Measurements from ENCODE around the gene ADCY5. TPM values are rescaled to one million over a fixed set of nuclear protein-coding genes. Genes with fewer than 3 reads are reported as not detected.
A peak's percentile ranks its signal among the peaks of the same experiment; 100 is the strongest.

Gene ADCY5
- total and polyA plus RNA-seq, 5 donors from 2014 or later, result 0.08 to 0.15 TPM; not detected in 3

DNA sequence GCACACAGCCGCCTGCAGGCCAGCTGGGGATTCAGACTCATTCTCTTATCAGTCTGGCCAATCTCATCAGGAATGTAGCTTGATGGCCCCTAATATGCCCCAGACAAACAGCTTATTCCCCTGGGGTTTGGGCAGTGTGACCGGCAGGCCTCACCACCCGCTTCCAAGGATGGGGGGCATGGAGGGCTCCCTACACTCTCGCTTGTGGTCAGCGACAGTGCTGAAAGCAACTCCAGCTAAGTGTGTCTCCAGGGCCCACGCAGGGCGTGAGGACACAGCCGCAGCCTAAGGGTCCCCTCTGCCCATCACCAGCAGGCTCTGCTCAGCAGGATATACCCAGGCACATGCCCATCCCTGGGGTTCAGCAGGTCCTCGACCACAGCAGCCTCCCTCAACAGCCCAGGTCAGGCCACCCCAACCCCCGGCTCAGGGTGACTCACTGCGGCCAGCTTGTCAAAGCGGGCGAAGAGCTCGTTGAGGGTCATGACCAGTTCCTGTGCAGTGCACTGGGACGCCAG, 116.7 kb downstream of the ADCY5 start:
- H3K4me1 ChIP-seq (ENCODE audit: control insufficient read depth, insufficient read depth, low read length, poor library complexity, severe bottlenecking), result peaks cover 4% of the 10 kb centered on the region
- no peak overlapping the region for H3K27ac ChIP-seq (ENCODE audit: insufficient read depth, low read length, poor library complexity, severe bottlenecking)
- H3K36me3 ChIP-seq (ENCODE audit: control insufficient read depth, insufficient read depth, low read length), result no peaks in the 10 kb centered on the region
- H3K36me3 Mint-ChIP-seq, result no peaks in the 10 kb centered on the region
- ATAC-seq (ENCODE audit: low read depth in 2 of 2), result no peak
- no peaks in the 10 kb centered on the region for H3K9me3 Mint-ChIP-seq
- no peak for DNase-seq
- no peak overlapping the region for H3K27ac Mint-ChIP-seq
- H3K9me3 ChIP-seq (ENCODE audit: control insufficient read depth in 2 of 2, low read length in 2 of 2), result no peaks in the 10 kb centered on the region
- H3K27me3 Mint-ChIP-seq, result peaks cover 5% of the 10 kb centered on the region
- peaks cover 0 to 10% (median 6%) of the 10 kb centered on the region in 4 donors for H3K4me1 Mint-ChIP-seq
- H3K4me3 ChIP-seq (ENCODE audit: low read depth, low read length), result no peak overlapping the region
- no peak overlapping the region for H3K4me3 Mint-ChIP-seq
- H3K27me3 ChIP-seq (ENCODE audit: control insufficient read depth, insufficient read depth, low read length), result no peaks in the 10 kb centered on the region

DNA sequence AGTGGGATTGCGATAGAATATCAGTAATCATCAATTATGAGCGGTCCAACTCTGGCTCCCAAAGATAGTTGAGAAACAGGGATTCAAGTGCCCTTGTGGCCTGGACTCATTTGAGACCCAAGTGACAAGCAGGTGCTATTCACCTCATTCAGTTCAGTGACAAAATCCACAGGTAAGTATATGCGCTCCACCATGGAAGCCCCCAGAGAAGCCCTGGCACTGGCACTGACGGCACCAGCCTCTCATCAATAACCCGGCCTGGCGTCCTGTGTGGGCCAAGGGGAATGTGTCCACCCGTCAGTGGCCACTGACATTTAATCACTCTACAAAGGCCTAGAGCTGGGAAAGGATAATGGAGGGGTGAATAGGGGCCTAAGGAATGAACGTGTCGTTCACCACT, 117.2 kb downstream of the ADCY5 start:
- DNase-seq (no peak), ATAC-seq (ENCODE audit: low read depth in 2 of 2) (no peak)
- Mint-ChIP-seq H3K4me3 (no peak overlapping the region), H3K27me3 (peaks cover 10% of the 10 kb centered on the region), H3K4me1 (peaks cover 0 to 10% (median 6%) of the 10 kb centered on the region in 4 donors), H3K27ac (no peak overlapping the region), H3K36me3 (no peaks in the 10 kb centered on the region), H3K9me3 (no peaks in the 10 kb centered on the region)
- Histone ChIP-seq H3K27ac (ENCODE audit: insufficient read depth, low read length, poor library complexity, severe bottlenecking) (no peak overlapping the region), H3K27me3 (ENCODE audit: control insufficient read depth, insufficient read depth, low read length) (no peaks in the 10 kb centered on the region), H3K36me3 (ENCODE audit: control insufficient read depth, insufficient read depth, low read length) (no peaks in the 10 kb centered on the region), H3K4me3 (ENCODE audit: low read depth, low read length) (no peak overlapping the region), H3K4me1 (ENCODE audit: control insufficient read depth, insufficient read depth, low read length, poor library complexity, severe bottlenecking) (peaks cover 4% of the 10 kb centered on the region), H3K9me3 (ENCODE audit: control insufficient read depth in 2 of 2, low read length in 2 of 2) (no peaks in the 10 kb centered on the region)

DNA sequence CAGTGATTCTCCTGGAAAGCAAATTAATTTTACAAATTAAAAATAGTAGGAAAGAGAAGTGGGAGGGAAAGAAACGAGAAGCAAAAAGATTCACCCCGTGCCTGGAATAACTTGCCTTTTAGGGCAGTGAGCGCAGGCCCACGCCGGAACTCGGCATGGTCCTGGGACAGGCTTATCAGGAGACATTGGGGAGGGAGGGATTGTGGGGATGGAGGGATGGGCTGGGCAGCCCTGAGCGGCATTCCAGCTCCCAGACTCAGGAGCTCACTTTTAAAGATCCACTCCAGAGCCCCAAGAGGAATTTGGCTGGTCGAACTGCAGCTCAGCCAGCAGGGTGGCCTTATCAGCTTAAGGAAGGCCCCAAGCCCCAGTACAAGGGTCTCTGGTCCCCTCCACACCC, 117.9 kb downstream of the ADCY5 start:
- peaks cover 4% of the 10 kb centered on the region for H3K4me1 ChIP-seq (ENCODE audit: control insufficient read depth, insufficient read depth, low read length, poor library complexity, severe bottlenecking)
- Mint-ChIP-seq H3K4me1 (peaks cover 0 to 10% (median 6%) of the 10 kb centered on the region in 4 donors), H3K36me3 (no peaks in the 10 kb centered on the region), H3K27me3 (peaks cover 10% of the 10 kb centered on the region), H3K27ac (no peak overlapping the region), H3K4me3 (no peak overlapping the region), H3K9me3 (no peaks in the 10 kb centered on the region)
- H3K27ac ChIP-seq (ENCODE audit: insufficient read depth, low read length, poor library complexity, severe bottlenecking), result no peak overlapping the region
- H3K27me3 ChIP-seq (ENCODE audit: control insufficient read depth, insufficient read depth, low read length), result no peaks in the 10 kb centered on the region
- no peaks in the 10 kb centered on the region for H3K36me3 ChIP-seq (ENCODE audit: control insufficient read depth, insufficient read depth, low read length)
- no peak overlapping the region for H3K4me3 ChIP-seq (ENCODE audit: low read depth, low read length)
- DNase-seq (no peak), ATAC-seq (ENCODE audit: low read depth in 2 of 2) (no peak)
- no peaks in the 10 kb centered on the region for H3K9me3 ChIP-seq (ENCODE audit: control insufficient read depth in 2 of 2, low read length in 2 of 2)

DNA sequence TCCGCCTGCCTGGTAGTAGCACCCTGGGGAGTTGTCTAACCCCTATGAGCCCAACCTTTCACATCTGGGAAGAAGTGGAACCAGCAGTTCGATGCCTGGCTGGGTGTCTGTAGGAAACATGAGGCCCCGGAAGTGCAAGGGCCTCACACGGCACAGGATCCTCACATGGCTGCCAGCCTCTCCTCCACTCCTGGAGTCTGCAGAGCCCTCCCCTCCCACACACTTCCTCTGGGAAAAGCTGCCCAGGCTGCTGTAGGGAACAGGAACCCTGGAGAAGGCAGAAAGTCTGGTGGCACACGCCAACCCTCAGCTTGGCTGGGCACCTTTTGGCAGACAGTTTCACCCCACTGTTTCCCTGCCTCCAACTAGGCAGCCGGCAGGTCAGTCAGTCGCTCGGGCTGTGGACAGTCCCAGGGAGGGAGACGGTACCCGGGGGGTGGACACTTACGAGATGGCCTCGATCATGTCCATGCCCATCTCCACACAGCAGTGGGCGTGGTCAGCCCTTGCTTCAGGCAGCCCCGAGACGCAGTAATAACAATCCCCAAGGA, 118.4 kb downstream of the ADCY5 start:
- Mint-ChIP-seq H3K4me1 (peaks cover 0 to 10% (median 6%) of the 10 kb centered on the region in 4 donors), H3K9me3 (no peaks in the 10 kb centered on the region), H3K27me3 (peaks cover 10% of the 10 kb centered on the region), H3K27ac (no peak overlapping the region), H3K36me3 (no peaks in the 10 kb centered on the region), H3K4me3 (no peak overlapping the region)
- no peaks in the 10 kb centered on the region for H3K9me3 ChIP-seq (ENCODE audit: control insufficient read depth in 2 of 2, low read length in 2 of 2)
- H3K27me3 ChIP-seq (ENCODE audit: control insufficient read depth, insufficient read depth, low read length), result no peaks in the 10 kb centered on the region
- no peak overlapping the region for H3K27ac ChIP-seq (ENCODE audit: insufficient read depth, low read length, poor library complexity, severe bottlenecking)
- ATAC-seq (ENCODE audit: low read depth in 2 of 2), result no peak
- H3K4me3 ChIP-seq (ENCODE audit: low read depth, low read length), result no peak overlapping the region
- no peak for DNase-seq
- no peaks in the 10 kb centered on the region for H3K36me3 ChIP-seq (ENCODE audit: control insufficient read depth, insufficient read depth, low read length)
- H3K4me1 ChIP-seq (ENCODE audit: control insufficient read depth, insufficient read depth, low read length, poor library complexity, severe bottlenecking), result peaks cover 4% of the 10 kb centered on the region

DNA sequence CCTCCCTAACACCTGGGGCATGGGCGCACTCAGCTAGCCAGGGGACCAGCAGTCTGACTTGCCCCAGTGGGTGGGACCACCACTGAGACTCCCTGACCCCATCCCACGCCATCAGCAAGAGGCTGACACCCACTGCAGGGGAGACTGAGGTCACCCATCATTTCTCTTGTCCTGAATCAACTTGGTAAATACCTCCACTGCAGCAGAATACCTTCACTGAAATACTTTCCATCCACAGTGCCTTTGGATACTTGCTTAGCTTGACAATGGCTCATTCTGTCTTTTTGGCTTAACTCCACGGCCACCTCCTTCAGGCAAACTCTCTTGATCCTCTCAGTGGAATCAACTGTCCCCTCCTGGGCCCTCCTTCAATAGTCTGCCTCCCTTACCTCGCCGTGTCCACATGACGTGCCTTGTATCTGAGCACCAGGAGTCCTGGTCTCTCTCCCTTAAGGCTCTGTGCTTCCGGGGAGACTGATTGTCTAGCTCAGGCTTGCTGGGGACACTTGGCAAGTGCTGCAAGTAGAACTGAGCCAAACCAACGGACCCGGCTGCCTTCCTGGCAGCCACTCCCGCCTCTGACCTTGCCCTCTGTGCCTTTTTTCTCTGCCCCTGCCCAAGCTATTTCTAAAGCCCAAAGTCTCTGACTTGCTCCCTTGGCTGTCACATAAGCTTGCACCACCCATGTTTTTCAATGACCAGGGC, 119.1 kb downstream of the ADCY5 start:
- DNase-seq, result no peak
- Mint-ChIP-seq H3K27me3 (peaks cover 5% of the 10 kb centered on the region), H3K4me1 (peaks cover 0 to 4% (median under 1%) of the 10 kb centered on the region in 4 donors), H3K4me3 (no peak overlapping the region), H3K9me3 (no peaks in the 10 kb centered on the region), H3K36me3 (no peaks in the 10 kb centered on the region), H3K27ac (no peak overlapping the region)
- ATAC-seq (ENCODE audit: low read depth in 2 of 2), result no peak
- Histone ChIP-seq H3K36me3 (ENCODE audit: control insufficient read depth, insufficient read depth, low read length) (no peaks in the 10 kb centered on the region), H3K27ac (ENCODE audit: insufficient read depth, low read length, poor library complexity, severe bottlenecking) (no peak overlapping the region), H3K27me3 (ENCODE audit: control insufficient read depth, insufficient read depth, low read length) (no peaks in the 10 kb centered on the region), H3K9me3 (ENCODE audit: control insufficient read depth in 2 of 2, low read length in 2 of 2) (no peaks in the 10 kb centered on the region), H3K4me3 (ENCODE audit: low read depth, low read length) (no peak overlapping the region), H3K4me1 (ENCODE audit: control insufficient read depth, insufficient read depth, low read length, poor library complexity, severe bottlenecking) (peaks cover 2% of the 10 kb centered on the region)

DNA sequence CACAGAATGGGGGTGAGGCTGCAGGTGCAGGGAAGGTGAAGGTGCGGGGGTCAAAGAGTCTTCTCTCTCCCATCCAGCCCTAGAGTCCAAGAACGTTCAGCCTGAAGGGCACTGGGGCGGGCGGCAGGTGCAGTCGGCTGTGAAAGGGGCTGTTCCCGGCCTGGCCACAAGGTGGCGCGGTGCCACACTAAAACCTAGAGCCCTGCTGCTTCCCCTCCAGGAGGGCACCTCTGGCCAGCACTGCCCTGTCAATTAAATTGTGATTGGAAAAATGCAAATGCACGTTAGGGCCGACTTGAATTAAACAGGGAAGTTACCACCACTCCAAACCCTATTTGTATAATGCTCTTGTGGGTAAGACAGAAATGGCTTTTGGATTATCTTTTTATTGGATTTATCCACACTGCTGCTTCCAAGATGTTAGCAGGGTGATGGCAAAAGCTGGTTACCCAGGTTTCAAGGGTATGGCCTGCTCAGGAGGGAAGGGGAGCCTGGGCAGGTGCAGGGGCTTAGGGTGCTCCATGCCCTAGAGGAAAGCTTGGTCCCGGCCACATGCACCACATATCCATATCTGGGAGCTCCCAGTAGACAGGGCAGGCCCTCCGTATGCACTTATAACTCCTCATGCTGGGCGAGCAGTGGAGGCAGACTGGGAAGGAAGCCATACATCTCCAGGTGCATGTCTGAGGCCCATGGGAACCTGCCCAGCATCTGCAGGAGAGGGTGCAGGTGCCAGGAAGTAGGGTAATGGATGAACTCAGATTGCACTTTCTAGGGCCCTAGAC, 119.8 kb downstream of the ADCY5 start:
- Mint-ChIP-seq H3K4me3 (no peak overlapping the region), H3K27ac (peak overlapping the region in 1 of 3 donors; percentile 42), H3K27me3 (peaks cover 5% of the 10 kb centered on the region), H3K4me1 (peaks cover 0 to 3% (median 0%) of the 10 kb centered on the region in 4 donors), H3K36me3 (no peaks in the 10 kb centered on the region), H3K9me3 (no peaks in the 10 kb centered on the region)
- ATAC-seq (ENCODE audit: low read depth in 2 of 2), result peak; percentile 61 to 68
- peak; percentile 39 to 56 (median 56) for DNase-seq
- H3K27ac ChIP-seq (ENCODE audit: insufficient read depth, low read length, poor library complexity, severe bottlenecking), result no peak overlapping the region
- H3K27me3 ChIP-seq (ENCODE audit: control insufficient read depth, insufficient read depth, low read length), result no peaks in the 10 kb centered on the region
- no peaks in the 10 kb centered on the region for H3K36me3 ChIP-seq (ENCODE audit: control insufficient read depth, insufficient read depth, low read length)
- no peaks in the 10 kb centered on the region for H3K9me3 ChIP-seq (ENCODE audit: control insufficient read depth in 2 of 2, low read length in 2 of 2)
- H3K4me1 ChIP-seq (ENCODE audit: control insufficient read depth, insufficient read depth, low read length, poor library complexity, severe bottlenecking), result no peaks in the 10 kb centered on the region
- no peak overlapping the region for H3K4me3 ChIP-seq (ENCODE audit: low read depth, low read length)

DNA sequence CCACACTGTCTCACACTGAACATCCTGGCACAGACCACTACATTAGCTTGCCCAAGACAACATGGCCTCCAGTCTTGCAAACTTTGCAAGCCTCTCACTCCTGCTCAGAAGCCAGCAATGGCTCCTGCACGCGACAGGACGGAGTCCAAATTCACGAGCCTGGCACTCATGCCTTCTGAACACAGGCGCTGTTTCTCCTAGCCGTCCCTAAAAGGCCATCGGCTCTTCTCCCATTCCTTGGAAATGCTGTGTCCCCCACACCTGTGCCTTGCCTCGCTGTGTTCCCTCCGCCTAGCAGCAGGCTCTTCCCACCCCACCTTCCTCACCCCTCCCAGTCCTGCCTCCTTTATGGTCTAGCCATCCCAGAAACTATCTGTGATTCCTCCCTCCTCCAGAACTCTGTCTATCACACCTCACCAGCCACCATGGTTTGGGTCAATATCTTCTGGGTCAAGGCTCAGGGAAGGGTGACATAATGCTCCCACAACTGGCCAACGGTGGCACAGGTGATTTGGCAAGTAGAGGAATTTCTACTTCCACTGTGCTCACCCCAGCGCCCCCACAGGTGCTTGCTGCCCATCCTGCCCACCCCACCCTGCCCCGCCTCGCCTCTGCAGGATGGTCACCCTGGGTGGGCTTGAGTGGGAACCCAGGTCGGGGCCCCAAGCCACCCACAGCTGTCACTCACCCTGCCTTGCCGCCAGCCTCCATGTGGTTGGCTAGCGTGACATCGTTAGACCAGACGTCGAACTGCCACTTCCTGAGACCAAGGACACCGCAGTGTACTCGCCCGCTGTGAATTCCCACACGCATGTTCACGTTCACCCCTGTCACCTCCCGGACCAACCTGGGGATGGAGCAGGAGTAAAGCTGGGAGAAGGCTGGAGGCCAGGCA, 120.7 kb downstream of the ADCY5 start:
- H3K9me3 ChIP-seq (ENCODE audit: control insufficient read depth in 2 of 2, low read length in 2 of 2), result no peaks in the 10 kb centered on the region
- H3K4me3 Mint-ChIP-seq, result no peak overlapping the region
- H3K4me1 ChIP-seq (ENCODE audit: control insufficient read depth, insufficient read depth, low read length, poor library complexity, severe bottlenecking), result no peaks in the 10 kb centered on the region
- no peaks in the 10 kb centered on the region for H3K9me3 Mint-ChIP-seq
- H3K36me3 ChIP-seq (ENCODE audit: control insufficient read depth, insufficient read depth, low read length), result no peaks in the 10 kb centered on the region
- peaks cover 10% of the 10 kb centered on the region for H3K27me3 Mint-ChIP-seq
- H3K36me3 Mint-ChIP-seq, result no peaks in the 10 kb centered on the region
- no peak for ATAC-seq (ENCODE audit: low read depth in 2 of 2)
- no peak for DNase-seq
- H3K27me3 ChIP-seq (ENCODE audit: control insufficient read depth, insufficient read depth, low read length), result no peaks in the 10 kb centered on the region
- H3K4me3 ChIP-seq (ENCODE audit: low read depth, low read length), result no peak overlapping the region
- peak overlapping the region in 1 of 3 donors; percentile 42 for H3K27ac Mint-ChIP-seq
- peaks cover 0 to 3% (median 0%) of the 10 kb centered on the region in 4 donors for H3K4me1 Mint-ChIP-seq
- no peak overlapping the region for H3K27ac ChIP-seq (ENCODE audit: insufficient read depth, low read length, poor library complexity, severe bottlenecking)
